WTC11 (cell line): ENCODE measurements around the gene TCF7L2.

ENCODE experiments used
- CREM ChIP-seq: sonication (generic); formaldehyde crosslinking; IDR thresholded peaks from 2 replicates; pipeline ENCODE4 v1.8.1; 2022; ENCODE audit warnings: mild to moderate bottlenecking, missing genetic modification reagents, moderate library complexity
- FOXP1 ChIP-seq: sonication (generic); formaldehyde crosslinking; IDR thresholded peaks from 2 replicates; pipeline ENCODE4 v1.8.0; 2022; ENCODE audit warnings: missing genetic modification reagents, mild to moderate bottlenecking, moderate library complexity, borderline replicate concordance
- TF ChIP-seq, protein P1 (sequence below): sonication (generic); formaldehyde crosslinking; IDR thresholded peaks from 2 replicates; pipeline ENCODE4 v1.8.1; 2022; ENCODE audit warnings: mild to moderate bottlenecking, missing genetic modification reagents, moderate library complexity, borderline replicate concordance
- TF ChIP-seq, protein P2 (sequence below): fragments of 200-600 bp; IDR thresholded peaks from 2 replicates; pipeline ENCODE4 v1.8.0; 2022; ENCODE audit warnings: antibody characterized with exemption
- TF ChIP-seq, protein P3 (sequence below): sonication (generic); formaldehyde crosslinking; IDR thresholded peaks from 2 replicates; pipeline ENCODE4 v1.8.1; 2022; ENCODE audit warnings: low read depth, mild to moderate bottlenecking, moderate library complexity, missing genetic modification reagents, borderline replicate concordance
- TF ChIP-seq, protein P4 (sequence below): sonication (generic); formaldehyde crosslinking; IDR thresholded peaks from 2 replicates; pipeline ENCODE4 v1.8.1; 2022; ENCODE audit warnings: mild to moderate bottlenecking, moderate library complexity, missing genetic modification reagents
- TF ChIP-seq, protein P5 (sequence below): sonication (generic); formaldehyde crosslinking; IDR thresholded peaks from 2 replicates; pipeline ENCODE4 v1.8.1; 2023; ENCODE audit warnings: mild to moderate bottlenecking, missing genetic modification reagents, moderate library complexity

DNA sequence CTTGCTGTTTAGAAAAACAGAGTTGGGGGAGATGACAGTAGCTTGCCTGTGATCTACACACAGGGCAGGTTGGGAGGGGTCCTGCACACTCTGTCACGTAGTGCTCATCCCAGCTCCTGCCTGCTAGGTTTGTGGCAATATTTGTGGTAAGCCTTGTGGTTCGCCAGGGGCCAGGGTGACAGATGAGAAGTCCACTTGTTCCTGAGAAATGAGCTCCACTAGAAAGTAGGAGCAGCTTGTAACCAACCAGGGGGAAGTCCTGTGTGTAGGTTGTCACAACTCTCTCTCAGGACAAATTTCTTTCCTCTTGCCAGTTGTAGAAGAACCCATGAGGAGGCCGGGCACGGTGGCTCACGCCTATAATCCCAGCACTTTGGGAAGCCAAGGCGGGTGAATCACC lies 147.0 kb downstream of the TCF7L2 start:
- TF ChIP-seq, protein P1, sequence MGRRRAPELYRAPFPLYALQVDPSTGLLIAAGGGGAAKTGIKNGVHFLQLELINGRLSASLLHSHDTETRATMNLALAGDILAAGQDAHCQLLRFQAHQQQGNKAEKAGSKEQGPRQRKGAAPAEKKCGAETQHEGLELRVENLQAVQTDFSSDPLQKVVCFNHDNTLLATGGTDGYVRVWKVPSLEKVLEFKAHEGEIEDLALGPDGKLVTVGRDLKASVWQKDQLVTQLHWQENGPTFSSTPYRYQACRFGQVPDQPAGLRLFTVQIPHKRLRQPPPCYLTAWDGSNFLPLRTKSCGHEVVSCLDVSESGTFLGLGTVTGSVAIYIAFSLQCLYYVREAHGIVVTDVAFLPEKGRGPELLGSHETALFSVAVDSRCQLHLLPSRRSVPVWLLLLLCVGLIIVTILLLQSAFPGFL (CRISPR knock-in tag) = no peak
- TF ChIP-seq, protein P2, sequence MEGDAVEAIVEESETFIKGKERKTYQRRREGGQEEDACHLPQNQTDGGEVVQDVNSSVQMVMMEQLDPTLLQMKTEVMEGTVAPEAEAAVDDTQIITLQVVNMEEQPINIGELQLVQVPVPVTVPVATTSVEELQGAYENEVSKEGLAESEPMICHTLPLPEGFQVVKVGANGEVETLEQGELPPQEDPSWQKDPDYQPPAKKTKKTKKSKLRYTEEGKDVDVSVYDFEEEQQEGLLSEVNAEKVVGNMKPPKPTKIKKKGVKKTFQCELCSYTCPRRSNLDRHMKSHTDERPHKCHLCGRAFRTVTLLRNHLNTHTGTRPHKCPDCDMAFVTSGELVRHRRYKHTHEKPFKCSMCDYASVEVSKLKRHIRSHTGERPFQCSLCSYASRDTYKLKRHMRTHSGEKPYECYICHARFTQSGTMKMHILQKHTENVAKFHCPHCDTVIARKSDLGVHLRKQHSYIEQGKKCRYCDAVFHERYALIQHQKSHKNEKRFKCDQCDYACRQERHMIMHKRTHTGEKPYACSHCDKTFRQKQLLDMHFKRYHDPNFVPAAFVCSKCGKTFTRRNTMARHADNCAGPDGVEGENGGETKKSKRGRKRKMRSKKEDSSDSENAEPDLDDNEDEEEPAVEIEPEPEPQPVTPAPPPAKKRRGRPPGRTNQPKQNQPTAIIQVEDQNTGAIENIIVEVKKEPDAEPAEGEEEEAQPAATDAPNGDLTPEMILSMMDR = no peak
- TF ChIP-seq, protein P3, sequence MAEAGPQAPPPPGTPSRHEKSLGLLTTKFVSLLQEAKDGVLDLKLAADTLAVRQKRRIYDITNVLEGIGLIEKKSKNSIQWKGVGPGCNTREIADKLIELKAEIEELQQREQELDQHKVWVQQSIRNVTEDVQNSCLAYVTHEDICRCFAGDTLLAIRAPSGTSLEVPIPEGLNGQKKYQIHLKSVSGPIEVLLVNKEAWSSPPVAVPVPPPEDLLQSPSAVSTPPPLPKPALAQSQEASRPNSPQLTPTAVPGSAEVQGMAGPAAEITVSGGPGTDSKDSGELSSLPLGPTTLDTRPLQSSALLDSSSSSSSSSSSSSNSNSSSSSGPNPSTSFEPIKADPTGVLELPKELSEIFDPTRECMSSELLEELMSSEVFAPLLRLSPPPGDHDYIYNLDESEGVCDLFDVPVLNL (CRISPR knock-in tag) = no peak
- TF ChIP-seq, protein P4, sequence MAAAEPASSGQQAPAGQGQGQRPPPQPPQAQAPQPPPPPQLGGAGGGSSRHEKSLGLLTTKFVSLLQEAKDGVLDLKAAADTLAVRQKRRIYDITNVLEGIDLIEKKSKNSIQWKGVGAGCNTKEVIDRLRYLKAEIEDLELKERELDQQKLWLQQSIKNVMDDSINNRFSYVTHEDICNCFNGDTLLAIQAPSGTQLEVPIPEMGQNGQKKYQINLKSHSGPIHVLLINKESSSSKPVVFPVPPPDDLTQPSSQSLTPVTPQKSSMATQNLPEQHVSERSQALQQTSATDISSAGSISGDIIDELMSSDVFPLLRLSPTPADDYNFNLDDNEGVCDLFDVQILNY = no peak
- TF ChIP-seq, protein P5, sequence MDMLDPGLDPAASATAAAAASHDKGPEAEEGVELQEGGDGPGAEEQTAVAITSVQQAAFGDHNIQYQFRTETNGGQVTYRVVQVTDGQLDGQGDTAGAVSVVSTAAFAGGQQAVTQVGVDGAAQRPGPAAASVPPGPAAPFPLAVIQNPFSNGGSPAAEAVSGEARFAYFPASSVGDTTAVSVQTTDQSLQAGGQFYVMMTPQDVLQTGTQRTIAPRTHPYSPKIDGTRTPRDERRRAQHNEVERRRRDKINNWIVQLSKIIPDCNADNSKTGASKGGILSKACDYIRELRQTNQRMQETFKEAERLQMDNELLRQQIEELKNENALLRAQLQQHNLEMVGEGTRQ (CRISPR knock-in tag) = no peak
- TF ChIP-seq FOXP1 (CRISPR knock-in tag) (no peak), CREM (CRISPR knock-in tag) (no peak)
